ENCODE data around the gene RNF186.
"Not testable (repeated sequence)": the region's sequence is repeated elsewhere in the genome, so short reads cannot be mapped to it uniquely, and the experiment has no call there.

Gene RNF186, protein sequence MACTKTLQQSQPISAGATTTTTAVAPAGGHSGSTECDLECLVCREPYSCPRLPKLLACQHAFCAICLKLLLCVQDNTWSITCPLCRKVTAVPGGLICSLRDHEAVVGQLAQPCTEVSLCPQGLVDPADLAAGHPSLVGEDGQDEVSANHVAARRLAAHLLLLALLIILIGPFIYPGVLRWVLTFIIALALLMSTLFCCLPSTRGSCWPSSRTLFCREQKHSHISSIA

GRCh38 chr1:19814681-19815503 is at the start of gene RNF186:
TSS of gene RNF186 (minus strand) at chr1:19815283. CDS start at chr1:19815101, 182 bp downstream.
- no peak for DNase-seq

DNA sequence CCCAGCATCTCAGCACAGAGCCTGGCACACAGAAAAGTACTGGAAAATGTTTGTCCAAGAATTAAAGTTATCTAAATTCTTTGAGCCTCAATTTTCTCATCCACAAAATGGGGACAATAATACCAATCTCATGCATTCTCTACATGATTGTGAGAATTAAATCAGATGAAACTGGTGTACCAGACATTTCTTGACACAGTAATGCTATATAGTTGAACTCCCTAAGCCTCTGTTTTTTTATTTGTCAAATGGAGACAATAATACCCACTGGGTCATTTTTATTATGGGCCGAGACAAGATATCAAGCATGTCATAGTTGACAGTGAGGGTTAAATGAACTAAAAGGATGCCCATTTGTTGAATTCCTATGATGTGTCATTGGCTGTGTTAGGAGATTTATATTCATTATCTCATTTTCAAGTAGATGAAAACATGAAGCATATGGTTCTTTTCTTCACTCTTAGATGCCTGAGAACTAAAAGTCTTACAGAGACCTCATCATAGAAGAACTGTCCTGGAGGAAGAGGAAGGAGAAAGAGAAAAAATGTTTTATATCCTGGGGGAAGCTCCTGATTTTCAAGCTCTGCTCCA is 49.6 kb upstream of the RNF186 start:
- no peak for DNase-seq

DNA sequence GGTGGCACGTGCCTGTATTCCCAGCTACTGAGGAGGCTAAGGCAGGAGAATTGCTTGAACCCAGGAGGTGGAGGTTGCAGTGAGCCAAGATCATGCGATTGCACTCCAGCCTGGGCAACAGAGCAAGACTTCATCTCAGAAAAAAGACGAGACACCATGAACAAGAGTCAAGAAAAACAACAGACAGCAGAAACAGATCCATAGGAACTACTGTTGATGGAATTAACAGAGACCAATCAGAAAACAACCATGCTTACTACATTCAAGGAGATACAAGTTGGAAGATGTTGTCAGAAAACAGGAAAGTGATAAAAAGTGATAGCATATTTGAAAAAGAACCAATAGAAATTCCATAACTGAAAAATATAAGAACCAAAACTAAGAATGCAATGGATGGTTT is 47.9 kb upstream of the RNF186 start:
- no peak for DNase-seq

DNA sequence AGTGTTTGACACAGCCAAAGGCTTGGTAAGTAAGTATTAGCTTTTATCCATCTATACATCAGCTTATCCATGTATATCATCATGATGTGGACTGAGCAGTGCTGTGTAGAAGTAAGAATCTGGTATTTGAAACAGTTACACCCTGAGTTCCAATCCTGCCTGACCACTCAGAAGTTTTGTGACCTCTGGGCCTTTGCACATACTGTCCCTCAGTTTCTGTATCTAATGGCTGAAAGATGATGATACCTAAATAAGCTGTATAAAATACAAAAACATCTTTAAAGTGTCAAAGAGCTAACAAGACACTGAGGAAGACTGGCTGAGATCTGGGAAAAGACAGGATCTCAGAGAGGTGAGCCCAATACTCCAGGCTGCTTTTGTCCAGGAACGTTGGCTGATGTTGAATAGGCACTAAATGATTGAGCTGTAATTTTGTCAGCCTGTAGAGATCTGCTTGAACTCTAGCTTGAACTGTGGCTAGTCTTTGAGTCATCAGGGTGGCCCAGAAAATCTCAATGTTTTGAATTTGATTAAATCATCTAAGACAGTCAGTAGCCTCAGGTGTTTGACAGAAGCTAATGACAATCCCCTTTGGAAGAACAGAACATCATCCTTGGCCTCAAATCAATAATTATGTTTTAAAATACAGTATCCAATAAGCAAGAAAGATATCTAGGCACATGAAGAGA is 46.9 kb upstream of the RNF186 start:
- no peak for DNase-seq

DNA sequence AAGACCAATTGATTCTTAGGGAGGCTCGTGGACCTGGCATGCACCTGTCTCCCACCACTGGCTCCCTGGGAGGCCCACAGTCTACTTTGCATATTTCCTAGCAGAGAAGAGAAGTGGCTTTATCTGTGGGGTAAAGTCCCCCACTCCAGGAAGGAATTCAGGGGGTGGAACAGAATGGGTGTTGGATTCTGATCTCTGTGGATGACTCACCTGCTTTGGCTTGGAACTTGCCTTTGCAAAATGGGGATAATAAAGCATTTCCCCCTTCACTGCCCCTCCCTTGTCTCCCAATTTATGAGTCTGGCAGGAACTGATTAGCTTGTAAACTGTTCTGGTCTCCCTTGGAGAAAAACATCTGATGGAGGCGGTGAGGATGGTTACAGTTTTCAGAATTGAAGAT is 46.0 kb upstream of the RNF186 start:
- DNase-seq = no peak

GRCh38 chr1:19860418-19860817 is 45.3 kb upstream of the RNF186 start:
- DNase-seq = no peak

GRCh38 chr1:19859876-19860275 is 44.8 kb upstream of the RNF186 start:
- DNase-seq = no peak

- DNase-seq = no peak
These were observed 43.8 kb upstream of the RNF186 start for GRCh38 chr1:19858893-19859292.

DNA sequence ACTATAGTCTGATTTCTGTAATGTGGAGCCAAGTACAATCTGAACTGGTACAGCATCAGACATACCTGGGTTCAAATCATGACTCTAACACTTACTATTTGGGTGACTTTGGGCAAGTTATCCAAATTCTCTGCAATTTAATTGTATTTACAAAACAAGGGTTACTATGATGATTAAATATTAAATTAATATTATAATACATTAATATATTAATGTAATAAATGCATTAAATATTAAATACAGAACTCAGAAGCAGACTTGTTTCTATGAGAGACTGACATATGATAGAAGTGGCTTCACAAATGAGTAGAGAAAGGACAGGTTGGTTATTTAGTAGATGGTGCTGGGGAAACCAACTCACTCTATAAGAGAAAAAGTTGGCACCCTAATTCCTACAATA is 39.8 kb upstream of the RNF186 start:
- no peak for DNase-seq

DNA sequence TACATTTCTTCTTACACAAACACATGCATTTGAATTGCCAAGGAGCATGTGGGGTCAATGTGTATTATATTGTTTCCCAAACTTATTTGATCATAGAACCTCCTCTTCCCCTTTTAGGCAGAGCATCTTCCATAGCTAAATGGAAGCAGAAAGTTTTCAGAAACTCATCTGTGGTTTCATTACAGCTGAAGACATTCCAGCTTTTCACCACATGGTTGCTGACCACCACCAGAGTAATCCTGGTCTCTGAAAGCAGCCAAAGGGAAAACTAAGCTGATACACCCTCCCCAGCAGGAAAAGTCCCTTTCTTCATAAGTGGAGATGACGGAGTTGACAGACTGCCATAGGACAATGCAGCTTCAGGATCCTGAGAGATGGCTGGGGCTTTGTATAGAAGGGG is 37.0 kb upstream of the RNF186 start:
- no peak for DNase-seq

- no peak for DNase-seq
These were observed 35.1 kb upstream of the RNF186 start for GRCh38 chr1:19850214-19850613.

- DNase-seq = not testable (repeated sequence)
These were observed 34.2 kb upstream of the RNF186 start for GRCh38 chr1:19849307-19849706.

DNA sequence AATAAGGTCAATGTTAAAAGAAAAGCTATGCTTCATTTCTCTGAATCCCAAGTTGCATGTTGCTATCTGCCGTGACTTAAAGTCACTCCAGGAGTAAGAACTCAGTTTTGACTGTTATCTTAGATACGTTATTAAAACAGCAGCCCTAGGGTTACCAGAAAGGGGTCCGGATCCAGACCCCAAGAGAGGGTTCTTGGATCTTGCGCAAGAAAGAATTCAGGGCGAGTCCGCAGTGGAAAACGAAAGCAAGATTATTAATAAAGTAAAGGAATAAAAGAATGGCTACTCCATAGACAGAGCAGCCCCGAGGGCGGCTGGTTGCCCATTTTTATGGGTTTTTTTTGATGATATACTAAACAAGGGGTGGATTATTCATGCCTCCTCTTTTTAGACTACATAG is 32.3 kb upstream of the RNF186 start:
- DNase-seq = not testable (repeated sequence)

DNA sequence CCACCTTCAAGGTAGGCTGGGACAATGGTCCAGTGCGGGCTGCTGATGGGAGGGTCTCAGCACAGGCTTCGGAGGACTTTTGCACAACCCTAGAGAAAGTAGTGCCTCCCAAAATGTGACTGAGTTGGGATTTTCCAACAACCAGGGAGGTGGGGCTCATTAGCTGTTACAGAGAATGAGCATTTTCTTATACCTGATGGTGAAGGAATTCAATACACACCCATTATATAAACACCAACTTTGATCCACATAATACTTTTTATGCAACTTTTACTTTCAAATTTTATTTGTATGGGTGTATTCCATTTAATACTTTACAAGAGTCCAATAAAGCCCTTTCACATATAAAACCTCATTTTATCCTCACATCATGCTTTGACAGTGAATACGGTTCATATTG is 31.3 kb upstream of the RNF186 start:
- no peak for DNase-seq

GRCh38 chr1:19845555-19845954 is 30.5 kb upstream of the RNF186 start:
- no peak for DNase-seq

- DNase-seq = no peak
These were observed 29.8 kb upstream of the RNF186 start for GRCh38 chr1:19844731-19845495.

DNA sequence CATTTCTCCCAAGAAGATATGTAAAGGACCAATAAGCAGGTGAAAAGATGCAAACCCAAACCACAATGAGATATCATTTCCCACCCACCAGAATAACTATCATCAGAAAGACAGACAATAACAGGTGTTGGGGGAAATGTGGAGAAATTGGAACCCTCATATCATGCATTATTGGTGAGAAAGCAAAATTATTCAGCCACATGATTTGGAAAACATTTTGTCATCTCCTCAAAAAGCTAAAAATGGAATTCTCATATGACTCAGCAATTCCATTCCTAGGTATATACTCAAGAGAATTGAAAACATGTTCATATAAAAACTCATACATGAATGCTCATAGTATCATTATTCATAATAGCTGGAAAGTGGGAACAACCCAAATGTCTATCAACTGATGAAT is 25.1 kb upstream of the RNF186 start:
- no peak for DNase-seq

- DNase-seq = no peak
These were observed 22.8 kb upstream of the RNF186 start for GRCh38 chr1:19837866-19838265.

DNA sequence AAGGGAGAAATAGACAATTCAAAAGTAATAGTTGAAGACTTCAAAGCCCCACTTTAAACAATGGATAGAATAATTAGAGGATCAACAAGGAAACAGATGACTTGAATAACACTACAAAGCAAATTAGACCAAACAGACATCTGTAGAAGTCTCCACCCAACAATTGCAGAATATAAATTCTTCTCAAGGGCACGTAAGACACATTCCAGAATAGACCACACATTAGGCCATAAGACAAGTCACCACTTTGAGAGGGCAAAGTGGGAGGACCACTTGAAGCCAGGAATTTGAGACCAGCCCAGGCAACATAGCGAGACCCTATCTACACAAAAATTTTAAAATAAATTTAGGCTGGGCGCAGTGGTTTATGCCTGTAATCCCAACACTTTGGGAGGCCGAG is 20.5 kb upstream of the RNF186 start:
- no peak for DNase-seq

DNA sequence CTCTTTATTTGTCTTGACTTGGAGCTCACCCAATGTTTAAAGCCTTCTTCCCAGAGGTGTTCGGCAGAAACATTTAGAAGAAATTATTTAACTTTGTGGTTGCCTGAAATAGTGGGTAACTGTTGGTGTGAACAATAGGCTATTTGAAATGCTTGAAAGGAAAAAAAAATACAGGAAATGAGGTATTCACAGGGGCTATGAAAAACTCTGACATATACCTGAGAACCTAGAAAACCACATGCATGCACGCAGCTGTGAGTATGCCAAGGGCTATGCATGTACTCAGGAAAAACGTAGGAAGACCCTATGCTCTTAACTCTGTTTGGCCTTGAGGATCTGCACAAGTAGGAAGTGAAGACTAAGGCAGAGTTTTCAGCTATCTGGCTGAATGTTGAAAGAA is 16.4 kb upstream of the RNF186 start:
- no peak for DNase-seq

DNA sequence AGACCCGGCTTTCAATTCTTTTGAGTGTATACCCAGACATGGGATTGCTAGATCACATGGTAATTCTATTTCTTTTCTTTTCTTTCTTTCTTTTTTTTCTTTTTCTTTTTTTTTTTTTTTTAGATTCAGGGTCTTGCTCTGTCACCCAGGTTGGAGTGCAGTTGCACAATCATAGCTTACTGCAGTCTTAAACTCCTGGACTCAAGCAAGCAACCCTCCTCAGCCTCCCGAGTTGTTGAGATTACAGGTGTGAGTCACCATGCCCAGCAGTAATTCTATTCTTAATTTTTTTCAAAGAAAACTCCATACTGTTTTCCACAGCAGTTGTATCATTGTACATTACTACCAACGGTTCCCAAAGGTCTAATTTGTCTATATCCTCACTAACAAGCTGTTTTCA is 13.5 kb upstream of the RNF186 start:
- DNase-seq = no peak

DNA sequence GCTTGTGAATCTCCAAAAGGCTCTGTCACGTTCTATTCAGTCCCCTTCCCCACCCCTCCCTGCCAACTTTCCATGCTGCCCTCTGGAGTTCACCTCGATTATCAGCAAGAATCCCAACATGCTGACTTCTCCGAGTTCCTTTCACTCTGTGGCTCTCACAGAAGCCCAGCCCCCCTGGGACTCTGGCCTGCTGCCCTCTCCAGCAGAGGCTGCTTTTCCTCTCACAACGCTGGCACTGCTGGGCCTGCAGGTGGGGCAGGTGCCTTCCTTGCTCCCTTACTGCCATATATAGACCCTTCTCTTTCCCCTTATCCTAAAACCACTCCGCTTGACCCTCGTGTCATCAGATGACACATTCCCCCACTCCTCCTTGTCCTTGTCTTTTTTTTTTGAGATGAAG is 10.2 kb upstream of the RNF186 start:
- no peak for DNase-seq

DNA sequence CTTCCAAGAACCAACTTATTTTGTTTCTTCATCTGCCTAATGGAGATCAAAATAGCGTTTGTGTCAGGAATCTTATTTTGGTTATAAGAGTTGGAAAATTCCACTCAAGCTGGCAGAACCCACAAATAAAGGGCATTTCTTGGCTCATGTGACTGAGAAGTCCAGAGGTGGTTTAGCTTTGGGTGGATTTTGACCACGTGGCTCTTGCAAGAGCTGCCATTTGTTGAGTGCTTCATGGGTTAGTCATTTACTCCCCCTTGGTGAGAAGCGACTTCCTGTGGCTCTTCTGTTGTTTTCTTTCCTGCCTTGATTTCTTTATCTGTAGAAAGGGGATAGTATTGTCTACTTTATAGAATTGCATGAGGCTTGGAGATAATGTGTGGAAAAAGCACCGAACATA is 9.5 kb upstream of the RNF186 start:
- no peak for DNase-seq

Data from CD4-positive, alpha-beta T cell treated with Interleukin-1 beta for 1 hour (primary cell).